Activated T-cell treated with anti-CD3 and anti-CD28 coated beads for 1 hour (primary cell): Measurements from ENCODE around the gene DPF3.

Experiments
- DNase-seq: peaks from one replicate; pipeline ENCODE4 v3.0.0-alpha.2; 2020; ENCODE audit warnings: low read depth

DPF3 gene

DNA sequence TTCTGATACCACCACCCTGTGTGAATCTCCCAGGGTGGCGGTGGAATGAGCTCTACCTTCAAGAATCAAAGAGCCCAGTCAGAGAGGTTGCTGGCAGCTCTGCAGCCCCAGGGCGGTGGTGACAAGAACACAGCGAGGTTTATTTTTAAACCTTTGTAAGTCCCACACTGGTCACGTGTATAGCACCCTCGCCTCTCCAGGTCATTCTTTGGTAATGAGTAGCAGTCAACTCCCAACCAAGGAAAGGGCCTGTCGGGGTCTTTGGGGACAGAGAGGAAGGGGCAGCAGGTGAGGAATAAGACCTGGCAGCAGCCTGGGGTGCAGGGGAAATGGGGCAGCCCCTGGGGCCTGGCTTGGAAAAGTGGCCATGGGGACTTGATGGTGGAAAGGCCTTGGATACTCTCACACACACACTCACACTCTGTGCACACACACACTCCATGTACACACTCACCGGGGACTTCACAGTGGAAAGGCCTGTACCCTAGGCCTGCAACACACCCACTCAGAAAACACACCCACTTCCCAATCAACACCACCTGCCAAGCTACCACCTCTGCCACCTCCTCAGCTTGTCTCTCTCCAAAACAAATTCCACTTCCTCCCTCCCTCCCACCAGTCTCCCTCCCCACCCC is 178.6 kb downstream of the DPF3 start:
- no peak for DNase-seq

DNA sequence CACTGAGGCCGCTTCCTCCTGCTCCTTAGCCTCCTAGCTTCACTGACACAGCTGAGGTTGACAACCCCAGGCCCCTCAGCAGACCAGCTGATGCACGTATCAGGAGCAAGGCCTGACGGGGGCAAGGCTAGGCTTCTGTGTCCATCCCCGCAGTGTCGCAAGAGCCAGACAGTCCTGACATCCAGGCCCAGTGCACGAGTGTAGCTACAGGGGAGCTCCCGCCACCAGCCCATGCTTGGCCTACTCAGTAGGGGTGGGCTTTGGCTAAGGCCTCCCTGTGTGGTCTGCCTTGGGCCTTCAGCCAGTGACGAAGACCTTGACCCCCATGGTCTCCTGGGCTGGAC is 179.1 kb downstream of the DPF3 start:
- no peak for DNase-seq

DNA sequence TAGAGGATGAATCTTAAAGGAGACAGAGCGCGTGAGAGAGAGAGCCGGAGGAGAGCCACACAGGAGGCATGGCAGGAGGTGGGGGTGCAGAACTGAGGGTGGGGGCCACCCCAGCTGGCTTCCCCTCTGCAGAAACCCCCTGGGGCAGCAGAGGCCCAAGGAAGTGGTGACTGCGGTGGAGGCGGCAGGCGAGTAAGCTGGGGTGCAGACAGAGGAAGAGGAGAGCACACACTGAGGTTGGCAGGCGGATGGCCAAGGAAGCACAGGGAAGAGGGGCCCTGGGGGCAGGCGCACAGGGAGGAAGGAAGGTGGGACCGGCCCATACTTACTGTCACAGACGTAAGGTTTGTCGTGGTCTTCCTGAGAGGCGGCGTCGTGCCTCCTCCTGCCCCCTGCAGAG is 179.8 kb downstream of the DPF3 start:
- no peak for DNase-seq

DNA sequence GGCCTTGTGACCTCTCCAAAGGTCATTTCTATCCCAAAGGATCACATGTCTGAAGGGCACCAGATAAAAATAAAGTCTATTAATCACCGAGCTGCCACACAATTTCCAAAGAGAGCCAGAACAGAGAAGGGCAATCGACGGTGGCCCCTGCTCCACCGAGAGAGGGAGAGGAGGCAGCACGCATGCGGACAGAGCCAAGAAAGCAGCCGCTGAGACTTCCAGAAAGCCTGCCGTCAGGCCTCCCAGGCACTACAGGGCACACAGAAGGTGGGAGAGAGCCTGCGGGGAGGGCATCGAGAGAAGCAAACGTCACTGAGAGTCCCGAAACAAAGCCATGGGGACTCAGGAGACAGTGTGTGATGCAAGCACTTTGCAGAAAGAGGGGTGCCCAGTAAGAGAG is 182.0 kb downstream of the DPF3 start:
- DNase-seq = no peak

DNA sequence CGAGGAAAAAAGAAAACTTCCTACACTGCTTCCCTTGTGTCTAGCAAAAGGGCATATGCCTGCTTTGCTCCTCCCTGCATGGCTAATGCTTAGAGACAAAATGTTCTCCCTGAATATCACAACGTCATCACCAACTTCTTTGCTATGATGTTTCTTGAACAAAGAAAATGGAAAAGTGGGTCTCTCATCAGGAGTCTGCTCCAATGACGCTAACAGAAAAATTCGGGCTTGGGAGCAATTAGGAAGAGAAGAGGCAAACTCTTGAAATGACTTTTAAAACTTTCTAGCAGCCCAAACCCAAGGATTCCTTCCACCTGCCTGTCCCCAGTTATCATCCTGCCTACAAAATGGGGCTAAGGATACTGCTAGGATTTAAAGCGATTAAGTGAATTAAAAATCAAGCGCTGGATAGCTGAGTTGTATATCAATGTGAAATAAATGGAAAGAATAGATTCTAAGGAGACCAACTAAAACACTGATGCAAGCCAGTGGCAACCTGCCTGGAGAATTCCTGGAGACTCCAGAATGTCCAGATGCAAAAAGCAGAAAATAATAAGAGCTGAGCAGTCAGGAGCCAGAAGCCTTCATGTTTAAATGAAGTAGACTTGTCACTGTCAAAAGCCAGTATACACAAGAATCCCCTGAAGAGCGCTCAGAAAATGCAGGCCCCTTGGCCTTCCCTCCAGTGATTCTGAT is 183.8 kb downstream of the DPF3 start:
- no peak for DNase-seq

DNA sequence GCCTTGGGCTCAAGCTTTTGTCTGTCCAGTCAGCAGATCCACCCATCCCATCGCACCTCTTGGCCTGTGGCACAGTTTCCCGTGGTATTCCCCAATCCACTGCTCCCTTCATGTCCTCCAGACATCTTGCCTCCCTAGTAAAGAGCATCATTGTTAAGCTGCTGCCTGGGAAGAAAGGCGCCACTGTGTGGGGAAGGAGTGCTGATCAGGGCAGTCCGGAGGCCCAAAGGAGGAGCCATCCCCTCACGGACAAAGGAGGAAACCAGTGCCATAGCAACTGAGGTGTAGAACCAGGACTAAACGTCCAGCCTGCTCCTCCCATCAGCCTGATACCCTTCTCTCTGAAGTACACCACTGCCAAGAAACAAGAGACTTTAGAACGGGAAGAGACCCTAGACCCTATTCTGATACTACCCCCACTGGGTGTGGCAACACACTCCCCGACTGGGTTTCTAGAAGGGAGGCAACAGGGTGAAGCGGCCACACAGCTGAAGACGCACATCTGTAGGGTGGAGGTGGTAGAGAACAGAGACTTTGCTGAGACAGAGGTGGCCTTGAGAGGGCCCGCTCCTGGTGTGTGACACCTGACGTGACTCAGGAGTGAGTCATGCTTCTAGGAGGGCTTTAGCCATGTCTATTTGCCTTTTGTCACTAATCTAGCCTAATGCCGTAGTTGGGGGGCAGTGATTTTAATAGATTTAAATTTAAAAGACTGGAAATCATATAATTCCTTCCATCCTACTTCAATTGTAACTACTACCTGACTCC is 185.0 kb downstream of the DPF3 start:
- no peak for DNase-seq

DNA sequence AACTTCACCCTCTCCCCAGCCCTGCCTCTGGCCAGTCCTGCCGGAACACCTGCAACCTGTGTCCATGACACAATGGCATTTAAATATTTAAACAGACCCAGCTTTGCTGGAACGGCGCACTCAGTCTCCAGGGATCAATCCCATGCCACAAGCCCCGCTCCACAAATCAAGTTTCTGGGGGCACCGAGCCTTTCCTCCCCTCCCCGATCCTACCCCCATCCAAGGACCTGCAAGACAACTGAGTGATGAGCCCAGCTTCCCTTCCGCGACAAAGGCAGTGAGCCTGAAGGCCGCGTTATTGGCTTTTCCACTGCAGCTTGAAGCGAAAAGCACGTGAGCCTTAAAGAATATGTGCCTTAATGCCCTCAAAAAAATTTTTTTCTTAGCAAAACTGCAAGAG is 185.7 kb downstream of the DPF3 start:
- DNase-seq = no peak

DNA sequence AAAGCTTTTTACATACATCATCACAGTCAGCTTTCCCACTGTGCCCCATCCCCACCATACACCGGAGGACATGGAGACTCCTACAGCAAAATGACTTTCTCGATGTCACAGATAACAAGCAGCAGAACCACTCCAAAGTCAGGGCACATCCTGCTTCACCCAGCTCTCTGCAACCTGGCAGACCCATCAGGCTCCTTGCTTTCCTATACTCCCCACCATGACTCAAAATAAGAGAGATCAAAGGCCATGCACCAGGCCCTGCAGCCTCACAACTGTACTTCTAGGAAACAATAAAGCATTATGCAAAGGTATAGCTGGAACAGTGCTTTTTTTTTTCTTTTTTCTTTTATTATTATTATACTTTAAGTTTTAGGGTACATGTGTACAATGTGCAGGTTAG is 187.4 kb downstream of the DPF3 start:
- DNase-seq = no peak

DNA sequence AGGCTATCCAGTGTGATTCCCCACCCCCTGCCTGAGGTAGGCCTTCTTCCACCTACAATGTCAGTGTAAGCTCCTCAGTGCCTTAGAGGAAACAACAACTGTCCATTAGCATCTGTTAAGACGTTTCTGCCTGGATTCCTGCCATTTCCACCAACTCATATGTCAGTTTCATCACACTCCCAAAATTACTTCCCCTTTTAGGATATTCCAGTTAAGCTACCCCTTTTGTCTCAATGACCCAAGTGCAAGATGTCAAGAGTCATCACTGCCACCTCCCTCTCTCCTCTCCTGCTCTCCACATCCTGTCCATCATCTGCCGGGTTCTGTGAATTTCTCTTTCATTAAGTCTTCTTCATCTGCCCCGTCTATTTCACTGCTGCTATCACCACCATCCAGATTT is 189.4 kb downstream of the DPF3 start:
- DNase-seq = no peak

DNA sequence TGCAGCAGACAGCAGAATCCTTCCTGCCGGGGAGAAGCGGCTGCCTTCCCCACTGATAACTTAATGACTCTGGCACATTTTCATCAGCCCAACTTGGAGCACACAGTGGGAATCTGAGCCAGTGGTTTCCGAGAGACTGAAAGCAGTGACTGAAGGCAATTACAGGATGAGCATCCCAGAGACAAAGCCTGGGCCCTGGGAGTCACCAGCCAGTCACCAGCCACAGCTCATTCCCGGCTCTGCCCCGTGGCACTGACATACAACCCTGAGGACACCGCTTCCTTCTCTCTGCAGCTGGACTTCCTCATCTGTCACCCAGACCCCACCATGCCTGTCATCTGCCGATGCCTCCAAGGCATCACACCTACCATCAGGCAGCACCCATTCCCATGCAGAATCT is 192.3 kb downstream of the DPF3 start:
- DNase-seq = no peak

DNA sequence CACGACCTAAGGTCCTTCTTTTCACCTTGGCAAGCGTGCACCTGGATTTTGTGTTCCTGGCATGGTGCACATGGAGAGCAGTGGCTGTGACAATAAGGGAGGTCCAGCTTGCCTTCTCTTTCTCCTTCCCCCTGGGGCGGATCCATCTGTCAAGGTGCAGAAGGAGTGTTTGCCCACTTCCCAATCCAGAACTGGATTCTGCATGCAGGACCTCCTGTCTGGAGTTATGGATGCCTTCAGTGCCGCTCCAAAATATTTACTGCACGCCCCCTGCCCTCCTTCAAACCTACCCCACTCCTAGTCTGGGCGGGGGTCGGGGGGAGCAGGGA is 192.7 kb downstream of the DPF3 start:
- no peak for DNase-seq

DNA sequence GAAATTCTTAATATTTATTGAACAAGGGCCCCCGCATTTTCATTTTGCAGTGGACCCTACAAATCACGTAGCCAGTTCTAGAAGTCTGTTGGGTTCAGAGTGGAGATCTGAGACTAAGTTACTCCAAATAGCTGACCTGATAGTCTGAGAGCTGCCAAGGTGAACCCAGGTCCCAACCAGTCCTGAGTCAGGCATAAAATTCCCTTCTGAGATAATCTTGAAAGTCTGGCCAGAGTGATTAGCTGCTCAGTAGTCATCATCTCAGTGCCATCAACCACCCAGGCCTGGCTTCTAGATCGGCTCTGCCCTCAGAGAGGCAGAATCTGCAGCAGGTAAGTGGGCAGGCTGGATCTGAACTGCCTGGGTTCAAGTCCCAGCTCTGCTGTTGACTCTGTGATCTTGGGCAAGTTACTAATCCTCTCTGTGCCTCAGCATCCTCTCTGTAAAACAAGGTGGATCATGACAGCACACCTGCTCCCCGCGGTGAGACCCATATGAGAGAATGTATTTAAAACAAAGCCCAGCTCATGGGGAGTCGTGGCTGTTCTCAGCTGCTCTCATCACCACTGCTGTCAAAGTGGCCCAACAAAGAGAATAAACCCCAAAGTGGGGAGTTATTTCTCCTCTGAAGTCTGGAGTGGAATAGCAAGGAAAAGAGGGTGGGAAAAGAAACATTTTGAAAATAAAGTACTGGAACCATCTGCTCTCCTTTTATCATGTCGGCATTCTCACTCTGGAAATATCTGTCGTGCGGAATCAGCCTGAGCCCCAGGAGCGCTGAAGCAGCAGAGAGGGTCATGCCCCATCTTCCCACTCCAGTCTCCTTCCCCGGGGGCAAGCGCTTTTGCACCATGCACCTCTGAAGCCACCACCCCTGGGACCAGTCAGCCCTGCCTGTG is 193.3 kb downstream of the DPF3 start:
- no peak for DNase-seq

DNA sequence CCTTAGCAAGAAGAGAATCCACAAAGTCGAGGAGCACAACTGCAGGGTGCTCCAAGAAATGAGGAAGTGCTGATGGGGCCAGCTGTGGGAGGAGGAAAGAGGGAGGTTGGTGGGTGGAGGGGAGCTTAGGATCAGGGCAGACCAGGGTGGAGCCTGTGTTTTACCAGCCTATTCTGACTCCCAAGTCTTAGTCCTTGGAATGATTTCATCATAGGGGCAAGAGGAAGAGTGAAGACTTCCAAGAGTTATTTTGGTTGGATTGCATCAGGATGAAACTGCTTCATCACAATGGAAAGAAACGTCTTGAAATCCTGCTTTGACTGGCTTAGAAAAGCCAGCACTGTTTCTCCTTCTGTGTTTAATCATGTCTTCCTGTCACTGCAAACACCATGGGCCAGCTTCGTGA is 194.0 kb downstream of the DPF3 start:
- DNase-seq = no peak

DNA sequence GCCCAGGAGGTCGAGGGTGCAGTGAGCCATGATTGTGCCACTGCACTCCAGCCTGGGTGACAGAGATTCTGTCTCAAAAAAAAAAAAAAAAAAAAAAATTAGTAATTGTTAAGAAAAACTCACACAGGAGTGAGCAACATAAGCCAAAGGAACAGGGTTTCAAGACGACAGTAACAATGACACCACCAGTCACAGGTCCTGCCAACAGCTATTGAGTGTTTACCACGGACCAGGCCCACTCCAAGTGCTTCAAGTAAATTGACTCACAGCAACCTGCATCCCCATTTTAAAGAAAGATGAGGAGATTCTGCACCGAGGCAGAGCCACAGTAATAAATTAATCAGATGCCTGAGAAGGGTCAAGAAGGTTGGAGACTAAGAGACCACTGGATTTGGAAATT is 194.5 kb downstream of the DPF3 start:
- DNase-seq = no peak

DNA sequence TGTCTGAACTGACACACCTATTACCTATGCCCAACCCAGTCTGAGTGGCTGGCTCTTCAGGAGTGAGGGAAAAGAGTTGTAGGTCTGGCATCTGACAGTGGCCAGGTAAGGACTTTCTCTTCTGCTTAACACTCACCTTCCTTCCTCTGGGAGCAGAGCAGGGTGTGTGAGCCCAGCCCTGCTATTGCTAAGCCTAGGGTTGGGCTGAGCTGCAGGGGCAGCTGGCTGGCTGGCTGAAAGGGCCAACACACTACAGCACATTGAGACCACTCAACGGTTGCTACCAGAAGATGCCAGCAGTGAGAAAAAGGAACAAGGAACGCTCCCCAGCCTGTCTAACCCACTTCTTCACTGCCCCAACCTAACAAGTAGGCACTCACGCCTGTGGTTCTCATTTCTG is 201.2 kb downstream of the DPF3 start:
- no peak for DNase-seq

DNA sequence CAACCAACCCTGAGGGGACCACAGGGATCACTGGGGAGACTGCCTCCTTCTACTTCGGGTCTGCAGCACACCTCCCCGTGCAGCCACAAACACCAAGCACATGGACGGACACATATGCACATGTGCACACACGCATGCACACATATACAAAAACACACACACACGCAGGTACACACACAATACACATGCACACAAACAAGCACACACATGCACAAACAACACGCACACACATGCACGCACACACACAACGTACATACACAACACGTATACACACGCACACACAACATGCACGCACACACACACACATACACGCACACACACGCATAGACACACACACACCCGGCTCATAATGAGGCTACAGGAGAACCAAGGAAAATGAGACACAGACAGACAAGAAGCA is 203.6 kb downstream of the DPF3 start:
- no peak for DNase-seq

DNA sequence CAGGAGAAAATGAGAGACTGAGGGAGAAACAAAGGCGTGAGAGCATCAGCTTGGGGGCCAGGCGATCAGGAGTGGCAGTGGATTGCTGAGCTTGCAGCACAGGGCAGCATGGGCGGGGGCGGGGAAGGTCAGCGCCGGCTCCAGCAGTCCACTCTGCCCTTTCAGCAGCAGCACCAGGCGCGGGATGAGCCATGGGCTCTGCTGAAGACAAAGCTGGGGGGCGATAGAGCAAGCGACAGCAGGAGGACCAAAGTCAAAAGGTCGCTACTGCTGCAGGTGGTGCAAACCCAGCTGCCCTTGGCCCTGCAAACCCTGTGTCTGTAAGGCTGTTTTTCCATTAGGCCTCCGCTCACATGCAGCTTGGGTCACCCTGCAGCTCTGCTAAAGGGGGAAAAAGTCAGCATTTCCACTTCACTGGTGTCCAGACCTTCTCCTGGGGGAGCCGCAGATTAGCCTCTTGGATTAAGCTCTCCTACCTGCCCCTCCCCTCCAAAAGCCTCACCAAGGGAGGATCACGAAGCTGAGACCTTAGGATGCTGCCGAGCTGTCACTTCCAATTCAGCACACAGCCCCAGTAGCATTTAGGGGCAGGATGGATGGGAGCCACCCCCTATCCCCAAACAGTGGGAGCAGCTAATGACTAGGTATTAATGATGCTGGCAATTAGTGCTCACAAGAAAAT is 204.8 kb downstream of the DPF3 start:
- DNase-seq = no peak

DNA sequence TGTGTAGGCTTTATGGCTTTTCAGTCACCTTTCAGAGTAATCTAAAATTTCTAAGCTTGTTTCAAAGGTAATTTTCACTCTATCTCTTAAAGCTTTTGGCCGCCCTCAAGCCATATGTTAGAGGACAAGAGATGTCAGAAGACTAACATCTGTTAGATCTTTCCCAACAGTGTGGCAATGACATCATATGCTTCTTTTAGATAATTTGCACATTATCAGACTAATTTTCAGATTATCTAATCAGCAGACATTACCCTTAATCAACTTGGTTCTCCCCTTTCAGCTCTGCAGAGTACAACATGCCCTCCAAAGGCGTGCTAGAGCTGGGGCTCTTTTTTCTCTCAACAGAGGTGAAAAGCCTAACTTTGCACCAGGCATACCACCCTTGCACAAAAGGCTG is 207.1 kb downstream of the DPF3 start:
- no peak for DNase-seq

DNA sequence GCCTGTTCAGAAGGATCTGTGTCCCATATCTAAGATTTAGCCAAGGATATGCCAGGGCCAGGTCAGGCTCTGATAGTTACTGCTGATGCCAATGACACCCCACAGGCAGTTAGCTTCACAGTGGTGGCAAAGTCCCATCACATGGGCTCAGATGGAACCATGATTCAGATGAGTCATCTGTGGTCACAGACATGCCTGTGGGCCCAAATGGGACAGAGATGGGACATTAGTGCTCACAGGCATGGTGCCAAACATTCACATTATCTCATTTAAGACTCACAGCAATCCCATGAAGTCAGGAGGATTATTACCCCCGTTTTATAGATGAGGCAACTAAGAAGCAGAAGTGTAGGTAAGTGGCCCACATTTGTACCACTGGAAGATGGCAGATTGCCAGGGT is 207.8 kb downstream of the DPF3 start:
- DNase-seq = no peak

DNA sequence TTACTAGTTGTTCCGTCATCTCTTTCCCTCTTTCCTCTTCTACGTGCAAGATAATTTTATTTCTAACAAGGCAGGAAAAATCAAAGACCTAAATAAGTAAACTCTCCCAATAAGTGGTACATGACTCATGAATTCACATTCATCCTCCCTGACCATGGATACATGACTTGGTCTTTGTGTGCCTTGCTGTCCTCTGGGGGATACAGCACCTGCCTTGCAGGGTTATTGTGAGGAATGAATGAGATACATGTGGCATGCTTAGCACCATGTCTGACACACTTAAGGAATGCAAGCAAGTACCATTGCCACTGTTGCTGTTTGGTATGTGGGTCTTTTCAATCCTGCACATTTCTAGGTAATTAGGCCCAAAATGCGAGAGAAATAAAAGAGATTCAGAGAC is 208.4 kb downstream of the DPF3 start:
- DNase-seq = no peak

DNA sequence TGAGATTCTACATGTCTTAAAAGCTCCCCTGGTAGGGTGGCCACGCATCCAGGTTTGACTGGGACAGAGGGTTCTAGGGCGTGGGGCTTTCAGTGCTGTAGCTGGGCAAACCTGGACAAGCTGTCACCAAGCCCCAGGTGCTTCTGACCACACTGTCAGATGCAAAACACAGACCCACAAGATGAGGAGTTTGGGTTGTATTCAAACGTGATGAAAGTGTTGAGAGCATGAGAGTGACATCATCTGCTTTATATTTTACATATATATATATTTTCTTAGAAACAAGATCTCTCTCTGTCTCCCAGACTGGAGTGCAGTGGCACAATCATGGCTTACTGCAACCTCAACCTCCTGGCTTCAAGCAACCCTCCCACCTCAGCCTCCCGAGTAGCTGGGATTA is 210.1 kb downstream of the DPF3 start:
- DNase-seq = no peak

DNA sequence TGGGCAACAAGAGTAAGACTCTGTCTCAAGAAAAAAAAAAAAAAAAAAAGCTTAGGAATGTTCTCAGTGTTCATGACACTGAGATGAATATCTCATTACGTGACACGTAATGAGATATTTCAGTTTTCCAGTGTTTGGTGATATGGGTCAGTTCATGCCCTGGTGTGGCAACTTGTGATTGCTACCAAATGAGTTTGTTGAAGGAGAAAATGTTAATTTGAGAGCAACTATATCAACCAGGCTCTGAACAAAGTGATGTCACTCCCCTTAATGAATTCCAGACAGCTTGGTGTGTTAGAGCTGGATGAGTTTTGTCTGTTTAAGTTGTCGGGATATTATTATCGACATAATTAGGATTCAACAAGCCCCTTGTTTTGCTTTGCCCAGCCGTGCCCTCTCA is 211.7 kb downstream of the DPF3 start:
- no peak for DNase-seq
